ENCODE data around the gene PSME3. TPM values are rescaled to one million over a fixed set of nuclear protein-coding genes. Genes with fewer than 3 reads are reported as not detected.
"Not testable (repeated sequence)": the region's sequence is repeated elsewhere in the genome, so short reads cannot be mapped to it uniquely, and the experiment has no call there.

The PSME3 gene
- total RNA-seq, 1 donor from 2014 or later = 164 TPM

- no peak for DNase-seq (ENCODE audit: low read depth)
- no peak for TF ChIP-seq CTCF (IDR thresholded peaks at IDR 0.05; ENCODE audit: insufficient read depth, low read length, poor library complexity, severe bottlenecking)
- Histone ChIP-seq H3K4me3 (ENCODE audit: low read depth, low read length) (no peak overlapping the region), H3K36me3 (ENCODE audit: control insufficient read depth, insufficient read depth, low read length) (no peaks in the 10 kb centered on the region), H3K27me3 (ENCODE audit: control insufficient read depth, insufficient read depth, low read length) (peaks cover 2% of the 10 kb centered on the region)
These were observed 33.0 kb downstream of the PSME3 start for GRCh38 chr17:42866216-42866615.

- TF ChIP-seq CTCF (IDR thresholded peaks at IDR 0.05; ENCODE audit: insufficient read depth, low read length, poor library complexity, severe bottlenecking) = no peak
- H3K4me3 ChIP-seq (ENCODE audit: low read depth, low read length) = no peak overlapping the region
- H3K36me3 ChIP-seq (ENCODE audit: control insufficient read depth, insufficient read depth, low read length) = no peaks in the 10 kb centered on the region
- no peak for DNase-seq (ENCODE audit: low read depth)
- peaks cover 2% of the 10 kb centered on the region for H3K27me3 ChIP-seq (ENCODE audit: control insufficient read depth, insufficient read depth, low read length)
These were observed 33.7 kb downstream of the PSME3 start for GRCh38 chr17:42866631-42867575.

- DNase-seq (ENCODE audit: low read depth); H3K4me3 ChIP-seq (ENCODE audit: low read depth, low read length); H3K27me3 ChIP-seq (ENCODE audit: control insufficient read depth, insufficient read depth, low read length); H3K36me3 ChIP-seq (ENCODE audit: control insufficient read depth, insufficient read depth, low read length): not testable (repeated sequence)
These were observed 34.6 kb downstream of the PSME3 start for GRCh38 chr17:42867694-42868261.

GRCh38 chr17:42868338-42868737, 35.1 kb downstream of the PSME3 start:
- no peak for TF ChIP-seq CTCF (IDR thresholded peaks at IDR 0.05; ENCODE audit: insufficient read depth, low read length, poor library complexity, severe bottlenecking)
- H3K4me3 ChIP-seq (ENCODE audit: low read depth, low read length) = no peak overlapping the region
- no peak for DNase-seq (ENCODE audit: low read depth)

GRCh38 chr17:42871647-42872046, 38.5 kb downstream of the PSME3 start:
- no peaks in the 10 kb centered on the region for H3K36me3 ChIP-seq (ENCODE audit: control insufficient read depth, insufficient read depth, low read length)
- no peak for TF ChIP-seq CTCF (IDR thresholded peaks at IDR 0.05; ENCODE audit: insufficient read depth, low read length, poor library complexity, severe bottlenecking)
- DNase-seq (ENCODE audit: low read depth) = no peak
- H3K27me3 ChIP-seq (ENCODE audit: control insufficient read depth, insufficient read depth, low read length) = peaks cover 2% of the 10 kb centered on the region
- no peak overlapping the region for H3K4me3 ChIP-seq (ENCODE audit: low read depth, low read length)

More at GRCh38 chr17:42868338-42868737, 35.1 kb downstream of the PSME3 start:
- H3K27me3 ChIP-seq (ENCODE audit: control insufficient read depth, insufficient read depth, low read length) = peaks cover 2% of the 10 kb centered on the region
- H3K36me3 ChIP-seq (ENCODE audit: control insufficient read depth, insufficient read depth, low read length) = no peaks in the 10 kb centered on the region

GRCh38 chr17:42872251-42872965, 39.2 kb downstream of the PSME3 start:
- TF ChIP-seq CTCF (IDR thresholded peaks at IDR 0.05; ENCODE audit: insufficient read depth, low read length, poor library complexity, severe bottlenecking) = no peak
- no peak for DNase-seq (ENCODE audit: low read depth)

More at GRCh38 chr17:42872251-42872965, 39.2 kb downstream of the PSME3 start:
- Histone ChIP-seq H3K27me3 (ENCODE audit: control insufficient read depth, insufficient read depth, low read length) (peaks cover 8% of the 10 kb centered on the region), H3K4me3 (ENCODE audit: low read depth, low read length) (no peak overlapping the region), H3K36me3 (ENCODE audit: control insufficient read depth, insufficient read depth, low read length) (no peaks in the 10 kb centered on the region)
